Hematopoietic multipotent progenitor cell (in vitro differentiated cells): Measurements from ENCODE around the gene TMEM218. TPM values are rescaled to one million over a fixed set of nuclear protein-coding genes. Genes with fewer than 3 reads are reported as not detected.
"Not testable (repeated sequence)": the region's sequence is repeated elsewhere in the genome, so short reads cannot be mapped to it uniquely, and the experiment has no call there.

Experiments
- DNase-seq, 3 donors: peaks; one replicate each; pipeline ENCODE4 v3.0.0-alpha.2; 2011 to 2015; ENCODE audit warnings: low read depth in 2 of 3, low spot score in 2 of 3
- total RNA-seq: library from RNA; depleted of rRNA; stranded (reverse); fragments of >200 nt; gene quantifications from one replicate; pipeline ENCODE4 v1.2.3, GENCODE V29; 2012

The TMEM218 gene
- total RNA-seq, 1 donor, result 38.2 TPM

- no peak for DNase-seq
Measured at GRCh38 chr11:125062218-125062930, 49.1 kb downstream of the TMEM218 start.

- DNase-seq, result no peak
Measured at GRCh38 chr11:125061281-125061680, 50.1 kb downstream of the TMEM218 start.

DNA sequence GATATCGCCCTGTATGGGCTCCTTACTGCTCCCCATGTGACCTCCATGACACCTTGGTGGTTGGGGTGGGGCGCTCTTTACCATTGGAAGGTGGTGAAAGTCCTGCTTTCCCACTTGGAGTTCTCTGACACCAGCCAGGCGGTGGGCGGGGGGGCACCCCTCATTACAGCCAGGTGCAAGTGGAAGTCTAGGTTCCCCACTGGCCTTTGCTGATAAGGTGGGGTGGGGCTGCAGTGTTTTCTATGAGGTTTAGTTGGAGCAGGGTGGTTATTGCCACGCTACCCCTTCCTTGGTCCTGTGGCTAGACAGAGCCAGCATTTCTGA is 53.8 kb downstream of the TMEM218 start:
- no peak for DNase-seq

GRCh38 chr11:125056931-125057692 is 54.3 kb downstream of the TMEM218 start:
- DNase-seq, result no peak

- DNase-seq, result not testable (repeated sequence)
Measured at GRCh38 chr11:125056111-125056510, 55.3 kb downstream of the TMEM218 start.

DNA sequence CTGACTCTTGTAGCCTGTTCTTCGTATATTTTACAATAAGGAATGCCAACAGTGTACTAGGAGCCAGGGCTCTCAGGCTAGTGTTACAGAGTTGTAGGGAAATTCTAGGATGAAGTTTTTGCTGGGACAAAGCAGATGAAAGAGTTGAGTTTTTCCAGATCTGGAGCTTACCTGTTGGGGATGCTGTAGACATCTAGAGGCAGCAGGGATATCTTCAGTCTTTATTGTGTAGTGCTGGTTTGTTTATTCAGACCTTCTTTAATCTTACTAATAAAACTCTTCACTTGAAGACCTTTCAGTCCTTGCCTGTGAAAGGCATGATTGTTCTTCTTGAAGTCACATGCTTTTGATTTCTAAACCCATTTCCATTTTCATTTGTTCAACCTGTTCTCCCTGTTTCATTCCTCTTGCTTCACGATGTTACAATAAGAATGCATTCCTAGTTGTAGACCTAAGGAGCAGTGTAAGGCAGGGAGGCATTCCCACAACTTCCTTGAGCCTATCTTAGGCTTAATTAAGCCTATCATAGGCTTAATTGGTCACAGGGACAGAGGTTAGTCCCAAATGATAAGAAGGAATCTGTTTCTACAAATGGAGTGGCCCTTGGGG is 56.2 kb downstream of the TMEM218 start:
- DNase-seq, result no peak

- DNase-seq, result no peak
Measured at GRCh38 chr11:125053167-125053566, 58.3 kb downstream of the TMEM218 start.

- no peak for DNase-seq
Measured at GRCh38 chr11:125052047-125052446, 59.4 kb downstream of the TMEM218 start.

DNA sequence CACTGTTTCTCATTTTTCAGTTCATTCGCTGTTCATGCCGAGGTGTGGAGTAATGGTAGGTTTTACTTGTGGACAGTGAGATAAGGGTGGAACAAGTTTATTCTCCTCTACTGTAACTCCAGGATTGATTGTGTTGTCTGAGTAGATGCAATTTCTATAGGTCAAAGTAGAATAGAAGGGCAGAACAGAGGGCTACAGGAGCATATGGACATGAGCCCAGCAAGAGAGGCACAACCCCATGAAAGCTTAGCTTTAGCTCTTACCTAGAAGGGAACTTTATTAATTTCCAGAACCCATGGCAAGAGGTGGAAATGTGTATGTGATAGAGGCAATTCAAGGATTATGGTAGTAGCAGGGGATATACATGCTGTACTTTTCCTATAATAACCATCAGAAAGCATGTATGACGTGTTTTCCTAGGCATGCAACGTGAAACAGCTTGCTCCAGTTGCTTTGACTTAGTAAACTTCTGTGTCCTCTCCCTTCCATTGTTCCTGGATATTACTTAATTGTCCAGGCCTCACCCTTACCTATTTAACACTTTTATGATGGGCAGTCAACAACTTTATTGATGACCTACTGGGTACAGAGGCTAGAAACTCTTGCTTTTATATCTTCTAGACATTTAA is 62.1 kb downstream of the TMEM218 start:
- DNase-seq, result no peak

Other genes starting within 250 kb of the TMEM218 start
- gene ROBO3, start 246.2 kb downstream of the TMEM218 start, total RNA-seq, result 40.9 TPM
- gene ROBO4, start 213.8 kb downstream of the TMEM218 start, total RNA-seq, result 93.7 TPM
- gene HEPN1, start 192.4 kb downstream of the TMEM218 start, total RNA-seq, result not detected
- gene HEPACAM, start 175.6 kb downstream of the TMEM218 start, total RNA-seq, result not detected
- gene CCDC15, start 157.4 kb downstream of the TMEM218 start, total RNA-seq, result 0.54 TPM
- 0.27 TPM for gene SLC37A2, start 48.3 kb downstream of the TMEM218 start, total RNA-seq
- gene PKNOX2, start 53.1 kb upstream of the TMEM218 start, total RNA-seq, result not detected